ENCODE results near the gene LRRC15.

The LRRC15 gene

DNA sequence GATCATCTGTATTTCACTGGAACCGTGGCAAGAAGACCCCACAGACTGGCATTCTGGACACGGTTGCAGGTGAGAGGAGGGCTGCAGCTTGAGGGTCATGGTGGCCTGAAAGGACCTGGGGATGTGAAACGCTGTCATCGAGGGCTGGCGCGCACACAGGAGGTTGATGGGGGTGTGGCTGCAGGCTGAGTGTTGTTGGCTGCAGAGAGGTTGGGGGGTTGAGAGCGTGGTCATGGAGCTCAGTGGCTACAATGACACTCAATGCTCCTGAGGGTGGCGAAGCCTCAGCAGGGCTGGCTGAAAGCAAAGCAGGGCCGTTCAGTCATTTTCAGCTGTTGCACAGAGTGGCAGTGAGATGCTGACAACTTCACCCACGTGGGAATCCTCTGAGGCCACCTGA, 39.4 kb downstream of the LRRC15 start:
- TF ChIP-seq, protein P1, sequence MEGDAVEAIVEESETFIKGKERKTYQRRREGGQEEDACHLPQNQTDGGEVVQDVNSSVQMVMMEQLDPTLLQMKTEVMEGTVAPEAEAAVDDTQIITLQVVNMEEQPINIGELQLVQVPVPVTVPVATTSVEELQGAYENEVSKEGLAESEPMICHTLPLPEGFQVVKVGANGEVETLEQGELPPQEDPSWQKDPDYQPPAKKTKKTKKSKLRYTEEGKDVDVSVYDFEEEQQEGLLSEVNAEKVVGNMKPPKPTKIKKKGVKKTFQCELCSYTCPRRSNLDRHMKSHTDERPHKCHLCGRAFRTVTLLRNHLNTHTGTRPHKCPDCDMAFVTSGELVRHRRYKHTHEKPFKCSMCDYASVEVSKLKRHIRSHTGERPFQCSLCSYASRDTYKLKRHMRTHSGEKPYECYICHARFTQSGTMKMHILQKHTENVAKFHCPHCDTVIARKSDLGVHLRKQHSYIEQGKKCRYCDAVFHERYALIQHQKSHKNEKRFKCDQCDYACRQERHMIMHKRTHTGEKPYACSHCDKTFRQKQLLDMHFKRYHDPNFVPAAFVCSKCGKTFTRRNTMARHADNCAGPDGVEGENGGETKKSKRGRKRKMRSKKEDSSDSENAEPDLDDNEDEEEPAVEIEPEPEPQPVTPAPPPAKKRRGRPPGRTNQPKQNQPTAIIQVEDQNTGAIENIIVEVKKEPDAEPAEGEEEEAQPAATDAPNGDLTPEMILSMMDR (IDR thresholded peaks at IDR 0.05; ENCODE audit: control extremely low read depth, extremely low read depth, low read depth, missing control alignments) = no peak
- POLR2A ChIA-PET = no interaction called here
- CTCF ChIA-PET = interaction anchor here (1.1 to 7.4 kb wide), 4 partner anchors 14 to 352 kb away, joined by 3 to 96 read pairs (median 8); no protein-coding TSS in a partner anchor
- no peak for DNase-seq (ENCODE audit: extremely low spot score)

DNA sequence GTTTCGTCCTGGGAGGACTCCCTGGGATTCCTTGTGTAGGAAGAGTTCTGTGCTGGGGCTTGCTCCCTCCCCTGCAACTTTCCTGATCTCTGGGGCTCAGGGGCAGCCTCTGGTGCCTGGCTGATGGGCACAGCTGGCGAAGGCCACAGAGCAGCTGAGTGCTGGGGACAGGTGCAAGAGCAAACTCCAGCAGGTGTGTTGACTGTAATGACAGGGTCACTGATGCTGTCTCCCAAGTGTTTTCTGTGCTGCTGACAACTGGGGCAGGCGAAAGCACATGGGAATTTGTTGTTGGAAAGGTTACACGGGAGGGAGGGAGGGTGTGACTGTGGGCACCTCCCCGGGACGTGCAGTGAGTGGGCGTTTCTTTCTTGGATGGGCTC, 40.0 kb downstream of the LRRC15 start:
- DNase-seq (ENCODE audit: extremely low spot score) = no peak
- TF ChIP-seq, protein P1 (IDR thresholded peaks at IDR 0.05; ENCODE audit: control extremely low read depth, extremely low read depth, low read depth, missing control alignments) = no peak
- POLR2A ChIA-PET = no interaction called here
- CTCF ChIA-PET = interaction anchor here (1.1 to 2.4 kb wide), 5 partner anchors 14 to 353 kb away, joined by 3 to 18 read pairs (median 12); no protein-coding TSS in a partner anchor

DNA sequence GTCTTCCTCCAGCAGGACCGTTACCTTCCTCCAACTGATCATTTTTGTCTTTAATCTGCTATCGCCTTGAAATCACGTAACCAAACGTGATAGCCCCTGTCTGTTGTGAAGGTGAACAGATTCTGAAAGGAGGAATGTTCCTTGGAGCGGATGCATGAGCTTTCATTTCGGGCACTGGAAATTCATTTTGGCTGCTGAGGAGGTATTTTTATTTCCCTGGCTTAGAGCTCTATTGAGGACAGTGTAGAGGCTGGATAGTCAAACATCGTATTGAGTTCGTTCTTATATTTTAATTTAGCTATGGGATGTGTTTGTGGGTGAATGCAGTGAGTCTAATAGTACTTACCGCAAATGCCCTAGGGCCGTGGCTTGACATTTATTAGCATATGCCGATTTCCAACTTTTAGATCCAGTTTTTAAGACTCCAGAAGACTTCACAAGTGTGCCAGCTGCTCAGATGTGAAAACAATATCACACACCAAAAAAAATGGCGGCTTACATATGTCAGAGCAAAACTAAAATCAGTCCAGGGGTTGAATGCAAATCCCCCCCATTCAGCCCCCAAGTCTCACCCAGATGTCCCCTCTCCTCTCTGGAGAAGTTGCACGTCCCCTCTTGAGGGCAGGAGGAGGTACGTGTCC, 40.5 kb downstream of the LRRC15 start:
- ChIA-PET CTCF (interaction anchor here (1.1 to 2.1 kb wide), 3 partner anchors 13 to 16 kb away, joined by 4 to 18 read pairs (median 12); no protein-coding TSS in a partner anchor), POLR2A (no interaction called here)
- DNase-seq (ENCODE audit: extremely low spot score) = no peak
- TF ChIP-seq, protein P1 (IDR thresholded peaks at IDR 0.05; ENCODE audit: control extremely low read depth, extremely low read depth, low read depth, missing control alignments) = no peak

DNA sequence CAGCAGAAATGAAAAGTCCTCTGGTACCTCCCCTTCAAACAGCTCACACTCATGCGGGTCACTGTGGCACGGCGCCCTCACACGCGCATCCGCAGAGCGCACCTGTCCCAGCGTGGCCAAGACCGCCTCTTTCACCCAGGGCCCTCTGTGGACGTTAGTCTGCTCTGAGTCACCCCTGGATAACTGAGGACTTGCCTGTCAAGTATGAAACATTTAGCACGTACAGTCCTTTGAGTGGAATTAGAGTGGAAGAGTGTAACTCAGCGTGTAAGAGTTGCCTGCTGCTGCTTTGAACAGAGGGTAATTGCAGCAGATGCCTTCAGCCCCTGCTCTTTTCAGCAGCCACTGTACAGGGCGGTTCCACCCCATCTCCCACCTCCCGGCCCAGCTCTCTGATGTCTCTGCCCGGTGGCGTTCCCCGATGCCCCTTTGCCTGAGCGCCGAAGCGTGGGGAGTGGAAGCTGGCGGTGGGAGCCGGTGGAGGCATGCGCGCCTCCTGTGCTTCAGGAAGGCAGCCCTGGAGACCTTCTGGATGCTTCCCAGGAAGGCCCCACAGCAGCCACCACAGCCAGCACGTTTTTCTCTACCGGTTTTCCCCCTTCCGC, 41.4 kb downstream of the LRRC15 start:
- TF ChIP-seq, protein P1 (IDR thresholded peaks at IDR 0.05; ENCODE audit: control extremely low read depth, extremely low read depth, low read depth, missing control alignments) = no peak
- CTCF ChIA-PET = interaction anchor here (1.1 to 2.1 kb wide), 3 partner anchors 12 to 17 kb away, joined by 4 to 18 read pairs (median 12); no protein-coding TSS in a partner anchor
- POLR2A ChIA-PET = no interaction called here
- no peak for DNase-seq (ENCODE audit: extremely low spot score)

DNA sequence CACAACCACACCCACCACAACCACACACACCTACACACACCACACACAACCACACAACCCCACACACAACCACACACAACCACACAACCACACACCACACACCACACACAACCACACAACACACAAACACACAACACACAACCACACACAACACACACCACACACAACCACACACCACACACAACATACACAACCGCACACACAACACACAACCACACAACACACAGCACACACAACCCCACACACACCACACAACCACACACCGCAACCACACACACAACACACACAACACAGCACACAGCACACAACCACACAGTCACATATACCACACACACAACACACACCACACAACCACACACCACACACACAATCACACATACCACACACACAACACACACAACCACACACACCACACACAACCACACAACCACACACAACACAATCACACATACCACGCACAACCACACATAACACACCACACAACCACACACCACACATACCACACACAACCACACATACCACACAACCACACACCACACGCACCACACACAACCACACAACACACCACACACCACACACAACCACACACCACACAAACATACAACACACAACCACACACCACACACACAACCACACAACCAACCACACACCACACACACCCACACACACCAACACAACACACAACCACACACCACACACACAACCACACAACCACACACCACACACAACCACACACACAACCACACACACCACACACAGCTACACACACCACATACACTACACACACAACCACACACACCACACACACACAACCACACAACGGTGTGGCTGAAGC, 42.1 kb downstream of the LRRC15 start:
- TF ChIP-seq, protein P1 (IDR thresholded peaks at IDR 0.05; ENCODE audit: control extremely low read depth, extremely low read depth, low read depth, missing control alignments) = no peak
- ChIA-PET CTCF (interaction anchor here (2.1 kb wide), 2 partner anchors 11 to 16 kb away, joined by 12 to 18 read pairs; no protein-coding TSS in a partner anchor), POLR2A (no interaction called here)
- no peak for DNase-seq (ENCODE audit: extremely low spot score)

DNA sequence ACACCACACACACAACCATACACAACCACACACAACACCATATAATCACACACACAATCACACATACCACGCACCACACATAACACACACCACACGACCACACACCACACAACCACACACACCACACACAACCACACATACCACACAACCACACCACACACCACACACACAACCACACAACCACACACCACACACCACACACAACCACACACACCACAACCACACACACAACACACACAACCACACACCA, 42.6 kb downstream of the LRRC15 start:
- TF ChIP-seq, protein P1 (IDR thresholded peaks at IDR 0.05; ENCODE audit: control extremely low read depth, extremely low read depth, low read depth, missing control alignments) = no peak
- CTCF ChIA-PET = no interaction called here
- DNase-seq (ENCODE audit: extremely low spot score) = no peak
- POLR2A ChIA-PET = no interaction called here

Data from GM10248 (cell line).